Skeletal muscle cell (primary cell): ENCODE results near the gene MPV17L2.
"Not testable (repeated sequence)": the region's sequence is repeated elsewhere in the genome, so short reads cannot be mapped to it uniquely, and the experiment has no call there.

ENCODE experiments used
- DNase-seq: peaks from one replicate; pipeline ENCODE4 v3.0.0-alpha.2; 2010; ENCODE audit warnings: low read depth
- H3K4me3 ChIP-seq: 2 replicates; pipeline ENCODE4 v1.5.1; 2011; ENCODE audit warnings: low read depth, mild to moderate bottlenecking, control low read depth, low read length, moderate library complexity

Gene MPV17L2

GRCh38 chr19:18192673-18193387, at the start of gene MPV17L2:
Gene MPV17L2 (plus strand): TSS chr19:18193218. CDS start chr19:18193282, 64 bp downstream.
- DNase-seq, result peak; percentile 100
- peak within 1 kb of the TSS; percentile 85 for H3K4me3 ChIP-seq

DNA sequence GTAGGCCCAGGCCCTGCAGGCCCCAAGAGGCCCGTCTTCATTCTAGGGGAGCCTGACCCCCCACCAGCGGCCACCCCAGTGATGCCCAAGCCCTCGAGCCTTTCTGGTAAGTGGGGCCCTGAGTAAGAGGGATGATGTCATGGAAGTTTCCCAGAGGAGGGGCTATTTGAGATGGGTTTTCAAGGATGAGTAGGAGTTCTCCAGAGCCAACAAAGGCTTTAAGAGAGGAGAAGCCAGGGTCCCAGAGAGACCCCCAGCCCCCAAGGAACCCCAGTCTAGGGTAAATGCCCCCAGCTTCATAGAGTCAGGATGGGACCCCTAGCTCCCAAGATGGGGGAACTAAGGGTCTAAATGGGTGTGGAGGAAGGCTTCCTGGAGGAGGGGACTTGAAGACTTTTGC, 49.1 kb upstream of the MPV17L2 start:
- no peak for DNase-seq

GRCh38 chr19:18144361-18144760, 48.7 kb upstream of the MPV17L2 start:
- H3K4me3 ChIP-seq, result no peak overlapping the region
- no peak for DNase-seq

More for the DNA sequence above, 49.1 kb upstream of the MPV17L2 start:
- no peak overlapping the region for H3K4me3 ChIP-seq

DNA sequence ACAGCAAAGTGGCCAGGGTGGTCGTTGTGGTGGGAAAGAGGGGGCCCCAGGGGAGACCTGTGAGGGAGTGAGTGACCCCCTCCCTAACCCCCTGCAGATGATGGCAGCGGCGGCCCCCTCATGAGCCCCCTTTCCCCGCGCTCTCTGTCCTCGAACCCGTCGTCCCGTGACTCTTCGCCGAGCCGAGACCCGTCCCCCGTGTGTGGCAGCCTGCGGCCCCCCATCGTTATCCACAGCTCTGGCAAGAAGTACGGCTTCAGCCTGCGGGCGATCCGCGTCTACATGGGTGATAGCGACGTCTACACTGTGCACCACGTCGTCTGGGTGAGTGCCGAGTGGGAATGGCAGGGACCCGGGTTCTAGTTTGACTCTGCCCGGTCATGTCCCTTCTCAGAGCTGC, 48.1 kb upstream of the MPV17L2 start:
- no peak overlapping the region for H3K4me3 ChIP-seq
- no peak for DNase-seq

GRCh38 chr19:18145391-18145999, 47.5 kb upstream of the MPV17L2 start:
- no peak overlapping the region for H3K4me3 ChIP-seq

DNA sequence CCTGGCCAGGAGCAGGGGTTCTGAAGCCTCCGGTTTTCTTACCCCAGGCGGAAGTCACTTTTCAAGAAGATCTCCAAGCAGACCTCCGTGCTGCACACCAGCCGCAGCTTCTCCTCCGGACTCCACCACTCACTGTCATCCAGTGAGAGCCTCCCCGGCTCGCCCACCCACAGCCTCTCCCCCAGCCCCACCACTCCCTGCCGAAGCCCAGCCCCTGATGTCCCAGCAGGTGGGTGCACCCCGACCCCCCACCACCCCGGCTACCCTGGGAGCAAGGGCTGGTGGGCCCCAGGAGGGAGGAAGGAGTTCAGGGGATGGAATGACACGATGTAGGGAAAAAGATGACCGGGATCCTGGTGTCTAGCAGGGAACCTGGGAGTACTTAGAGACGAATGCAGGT, 45.6 kb upstream of the MPV17L2 start:
- no peak for DNase-seq
- no peak overlapping the region for H3K4me3 ChIP-seq

More at GRCh38 chr19:18145391-18145999, 47.5 kb upstream of the MPV17L2 start:
- DNase-seq, result no peak

GRCh38 chr19:18149596-18149975, 43.4 kb upstream of the MPV17L2 start:
- H3K4me3 ChIP-seq, result no peak overlapping the region
- DNase-seq, result no peak

DNA sequence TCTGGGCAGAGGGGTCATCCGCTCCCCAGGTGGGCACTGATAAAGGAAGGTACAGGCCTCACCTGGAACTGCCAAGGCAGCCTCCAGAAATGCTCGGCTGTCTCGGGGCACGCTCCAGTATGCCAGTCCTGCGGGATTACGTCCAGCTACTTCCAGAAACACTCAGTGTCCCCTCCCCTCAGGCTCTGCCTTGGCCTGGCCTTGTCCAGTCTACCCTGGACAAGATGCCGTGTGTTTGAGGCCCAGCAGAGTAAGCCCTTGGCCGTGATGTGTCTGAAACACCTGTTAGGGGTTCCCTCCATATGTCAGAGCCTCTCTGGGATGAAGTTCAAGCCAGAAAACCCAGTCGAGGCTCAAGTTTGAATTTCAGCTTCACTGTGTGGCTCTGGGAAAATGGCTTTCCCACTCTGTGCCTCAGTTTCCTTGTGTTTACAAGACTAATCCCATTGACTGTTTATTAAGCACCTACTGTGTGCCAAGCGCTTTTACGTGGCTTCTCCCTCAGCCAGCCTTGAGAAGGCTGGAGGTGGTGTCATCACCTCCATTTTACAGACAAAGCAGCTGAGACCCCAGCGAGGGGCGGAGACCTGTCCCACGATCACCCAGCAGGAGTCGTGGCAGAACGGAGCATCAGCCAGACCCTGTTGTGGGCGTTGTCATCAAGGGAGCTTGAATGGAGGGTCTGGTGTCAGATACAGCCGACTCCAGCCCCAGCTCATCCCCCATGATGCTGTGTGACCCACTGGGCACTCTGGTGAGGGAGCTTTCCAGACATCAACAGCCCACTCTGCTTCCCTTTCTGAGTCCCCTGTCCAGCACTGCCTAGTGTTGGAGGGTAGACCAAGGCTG, 42.0 kb upstream of the MPV17L2 start:
- no peak for DNase-seq

GRCh38 chr19:18152442-18152816, 40.6 kb upstream of the MPV17L2 start:
- DNase-seq, result peak; percentile 90
- H3K4me3 ChIP-seq, result peak overlapping the region; percentile 55

More for the DNA sequence above, 42.0 kb upstream of the MPV17L2 start:
- H3K4me3 ChIP-seq, result no peak overlapping the region

DNA sequence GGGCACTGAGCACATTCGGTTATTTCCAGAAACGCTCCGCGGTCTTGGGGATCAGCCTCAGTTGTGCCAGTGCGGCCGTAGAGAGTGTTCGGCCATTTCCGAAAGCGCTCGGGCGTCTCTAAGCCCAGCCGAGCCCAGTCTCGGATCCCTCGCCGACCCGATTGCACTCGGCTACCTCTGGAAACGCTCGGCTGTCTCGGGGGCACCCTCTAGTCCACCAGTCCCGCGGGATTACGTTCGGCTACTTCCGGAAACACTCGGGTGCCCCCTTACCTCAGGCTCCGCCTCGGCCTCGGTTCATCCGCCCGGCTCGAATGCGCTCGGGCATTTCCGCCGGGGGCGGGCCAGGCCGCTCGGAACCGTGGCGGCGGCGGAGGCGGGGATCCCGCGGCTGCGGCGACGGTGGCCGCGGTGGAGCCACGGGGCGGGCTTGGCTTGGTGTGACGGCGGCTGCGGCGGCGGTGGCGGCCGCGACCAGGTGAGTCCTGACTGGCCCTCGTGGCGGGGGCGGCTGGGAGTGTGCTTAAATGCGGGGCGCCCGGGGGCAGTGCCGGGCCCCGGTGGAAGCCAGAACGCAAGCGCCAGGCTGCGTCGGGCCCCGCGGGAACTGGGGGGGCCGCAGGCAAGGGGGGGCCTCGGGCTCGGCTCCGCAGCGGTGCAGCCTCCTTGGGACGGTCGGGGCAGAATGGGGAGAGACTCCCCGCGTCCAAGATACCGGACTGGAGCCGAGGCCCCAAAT, 40.0 kb upstream of the MPV17L2 start, which contains the start of gene PIK3R2:
PIK3R2 (plus strand) TSS at position 347 of the 739 bp plus-strand sequence. CDS start 2,717 bp downstream, outside the sequence.
- peak within 1 kb of the TSS; percentile 93 for H3K4me3 ChIP-seq
- DNase-seq, result peak; percentile 90

GRCh38 chr19:18153556-18154134, 39.4 kb upstream of the MPV17L2 start:
- H3K4me3 ChIP-seq, result peak overlapping the region; percentile 93
- DNase-seq, result no peak

DNA sequence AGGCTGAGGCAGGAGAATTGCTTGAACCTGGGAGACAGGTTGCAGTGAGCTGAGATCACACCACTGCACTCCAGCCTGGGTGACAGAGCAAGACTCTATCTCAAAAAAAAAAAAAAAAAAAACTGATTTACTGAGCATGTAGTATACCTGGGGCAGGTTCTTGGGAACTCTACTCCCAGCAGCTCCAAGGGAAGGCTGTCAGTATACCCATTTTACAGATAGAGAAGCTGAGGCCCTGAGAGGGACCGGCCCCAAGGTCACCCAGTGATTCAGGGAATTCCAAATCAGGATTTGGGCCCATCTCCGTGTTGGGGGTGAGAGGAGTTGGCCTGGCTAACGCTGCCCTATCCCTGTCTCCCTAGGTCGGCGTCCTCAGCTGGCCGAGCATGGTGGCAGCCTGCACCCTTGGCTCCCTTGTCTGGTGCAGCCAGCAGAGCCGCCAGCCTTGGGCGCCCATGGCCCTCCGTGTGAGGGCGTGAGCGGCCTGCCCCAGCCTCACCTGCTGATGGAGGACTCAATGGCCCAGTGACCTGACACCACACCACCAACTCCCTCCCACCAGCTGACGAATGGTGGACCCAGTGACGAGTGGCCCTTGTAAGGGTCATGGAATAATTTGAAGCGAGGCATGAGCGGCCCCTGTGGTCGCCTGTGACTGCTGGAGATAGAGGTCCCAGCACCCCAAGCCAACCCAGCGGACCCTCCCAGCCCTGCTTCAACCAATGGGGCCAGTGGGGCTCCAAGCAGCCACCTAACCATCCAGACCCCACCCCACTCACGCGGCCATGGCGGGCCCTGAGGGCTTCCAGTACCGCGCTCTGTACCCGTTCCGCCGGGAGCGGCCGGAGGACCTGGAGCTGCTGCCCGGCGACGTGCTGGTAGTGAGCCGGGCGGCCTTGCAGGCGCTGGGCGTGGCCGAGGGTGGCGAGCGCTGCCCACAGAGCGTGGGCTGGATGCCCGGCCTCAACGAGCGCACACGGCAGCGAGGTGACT, 37.6 kb upstream of the MPV17L2 start:
- no peak overlapping the region for H3K4me3 ChIP-seq
- DNase-seq, result no peak

GRCh38 chr19:18156268-18156667, 36.8 kb upstream of the MPV17L2 start:
- DNase-seq, result no peak
- H3K4me3 ChIP-seq, result no peak overlapping the region

DNA sequence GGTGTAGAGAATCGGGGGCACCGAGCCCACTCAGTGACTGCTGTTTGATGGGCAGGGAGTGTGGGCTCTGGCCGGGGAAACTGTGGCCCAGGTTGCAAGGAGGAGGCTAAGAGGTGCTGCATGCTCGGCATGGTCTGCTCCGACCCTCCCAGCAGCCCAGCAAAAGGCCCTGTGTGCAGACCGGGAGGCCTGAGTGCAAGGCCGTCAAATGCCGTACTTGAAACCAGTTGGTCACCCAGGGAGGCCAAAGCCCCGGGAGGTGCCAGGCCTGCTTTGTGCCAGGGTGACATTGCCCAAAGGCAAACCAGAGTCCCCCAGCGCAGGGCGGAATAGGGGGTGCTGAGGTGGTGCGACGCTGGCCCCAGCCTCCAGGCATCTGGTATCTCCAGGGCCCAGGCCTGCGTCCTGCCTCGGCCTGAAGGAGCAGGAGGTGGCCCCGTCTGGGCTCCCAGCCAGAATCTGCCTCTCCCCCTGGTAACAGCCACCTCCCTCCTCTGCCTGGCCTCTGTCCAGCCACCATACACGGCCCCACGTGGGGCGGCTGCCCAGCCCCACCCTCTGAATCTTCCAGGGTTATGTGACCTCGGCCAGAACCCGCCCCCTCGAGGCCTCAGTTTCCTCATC, 36.1 kb upstream of the MPV17L2 start:
- no peak overlapping the region for H3K4me3 ChIP-seq
- peak; percentile 65 for DNase-seq

DNA sequence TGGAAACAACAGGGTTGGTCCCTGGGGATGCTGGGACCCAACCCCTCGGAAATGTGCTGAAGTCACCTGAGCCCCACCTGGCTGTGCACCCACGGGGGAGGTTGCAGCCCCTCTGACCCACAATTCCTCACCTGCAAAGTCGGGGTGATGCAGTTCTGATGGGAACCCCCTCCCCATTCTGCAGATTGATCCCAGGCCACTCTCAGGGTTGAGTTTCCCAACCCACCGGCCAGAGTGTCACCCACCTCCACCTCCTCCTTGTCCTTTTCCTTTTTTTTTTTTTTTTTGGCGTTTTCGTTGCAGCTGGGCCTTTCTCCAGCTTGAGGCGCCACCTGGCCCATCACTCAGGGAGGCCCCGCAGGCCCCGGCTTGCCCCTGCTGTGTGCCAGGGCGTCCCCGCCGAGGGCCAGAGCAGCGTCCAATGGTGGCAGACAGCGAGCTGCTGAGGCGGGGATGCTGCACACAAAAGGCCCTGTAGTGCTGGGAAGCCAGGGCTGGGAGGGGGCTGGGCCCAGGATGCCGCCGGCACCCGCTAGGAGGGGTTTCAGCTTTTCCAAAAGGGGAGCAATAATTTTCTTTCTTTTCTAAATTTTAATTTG, 35.5 kb upstream of the MPV17L2 start:
- no peak overlapping the region for H3K4me3 ChIP-seq
- no peak for DNase-seq

DNA sequence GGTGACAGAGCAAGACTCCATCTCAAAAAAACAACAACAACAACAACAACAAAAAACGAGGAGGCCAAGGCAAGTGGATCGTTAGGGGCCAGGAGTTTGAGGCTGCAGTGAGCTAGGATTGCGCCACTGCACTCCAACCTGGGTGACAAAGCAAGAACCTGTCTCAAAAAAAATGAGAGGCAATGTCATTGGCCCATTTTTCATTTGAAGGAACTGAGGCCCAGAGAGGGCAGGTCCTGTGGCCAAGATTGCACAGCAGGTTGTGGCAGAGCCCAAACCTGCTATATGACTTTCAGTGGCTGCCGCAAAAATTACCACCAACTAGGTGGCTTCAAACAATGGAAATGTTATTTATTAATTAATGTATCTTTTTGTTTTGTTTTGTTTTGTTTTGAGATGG, 34.6 kb upstream of the MPV17L2 start:
- no peak for DNase-seq
- no peak overlapping the region for H3K4me3 ChIP-seq

DNA sequence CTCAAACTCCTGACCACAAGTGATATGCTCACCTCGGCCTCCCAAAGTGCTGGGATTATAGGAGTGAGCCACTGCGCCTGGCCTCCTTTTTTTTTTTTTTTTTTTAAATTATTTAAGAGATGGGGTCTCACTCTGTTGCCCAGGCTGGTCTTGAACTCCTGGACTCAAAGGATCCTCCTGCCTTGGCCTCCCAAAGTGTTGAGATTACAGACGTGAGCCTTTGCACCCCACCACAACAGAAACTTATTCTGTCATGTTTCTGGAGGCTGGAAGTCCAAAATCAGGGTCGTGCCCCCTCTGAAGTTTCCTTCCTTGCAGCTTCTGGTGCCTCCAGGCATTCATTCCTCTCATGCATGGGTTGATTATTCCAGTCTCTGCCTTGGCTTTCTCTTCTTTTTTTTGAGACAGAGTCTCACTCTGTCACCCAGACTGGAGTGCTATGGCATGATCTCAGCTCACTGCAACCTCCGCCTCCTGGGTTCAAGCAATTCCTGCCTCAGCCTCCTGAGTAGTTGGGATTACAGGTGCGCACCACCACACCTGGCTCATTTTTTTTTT, 33.9 kb upstream of the MPV17L2 start:
- not testable (repeated sequence) for H3K4me3 ChIP-seq, DNase-seq
